Dermis blood vessel endothelial cell (primary cell): ENCODE results near the gene CLDN4. TPM values are rescaled to one million over a fixed set of nuclear protein-coding genes. Genes with fewer than 3 reads are reported as not detected.
"Not testable (repeated sequence)": the region's sequence is repeated elsewhere in the genome, so short reads cannot be mapped to it uniquely, and the experiment has no call there.

ENCODE experiments used
- DNase-seq: peaks from one replicate; pipeline ENCODE4 v3.0.0; 2010
- total RNA-seq: library from RNA; depleted of rRNA; stranded (reverse); fragments of >200 nt; gene quantifications from 2 replicates; pipeline ENCODE4 v1.2.3, GENCODE V29; 2014

The CLDN4 gene
- total RNA-seq: 0.51 and 1.2 TPM in 2 replicates

- DNase-seq: no peak
Observed at GRCh38 chr7:73830681-73831583, at the start of gene CLDN4. Gene CLDN4, plus strand, starts transcription at chr7:73830996. Its CDS starts 206 bp downstream, at chr7:73831202.

DNA sequence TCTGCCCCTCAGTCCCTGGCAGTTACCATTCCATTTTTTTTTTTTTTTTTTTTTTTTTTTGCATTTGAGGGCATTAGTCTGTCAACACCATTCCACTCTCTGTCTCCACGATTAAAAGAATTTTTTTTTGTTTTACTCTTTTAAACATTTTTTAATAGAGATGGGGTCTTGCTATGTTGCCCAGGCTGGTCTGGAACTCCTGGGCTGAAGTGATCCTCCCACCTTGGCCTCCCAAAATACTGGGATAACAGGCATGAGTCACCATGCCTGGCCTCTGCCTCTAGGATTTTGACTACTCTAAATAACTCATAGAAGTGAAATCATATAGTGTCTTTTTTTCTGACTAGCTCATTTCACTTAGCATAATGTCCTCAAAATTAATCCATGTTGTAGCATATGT, 44.2 kb upstream of the CLDN4 start:
- no peak for DNase-seq

DNA sequence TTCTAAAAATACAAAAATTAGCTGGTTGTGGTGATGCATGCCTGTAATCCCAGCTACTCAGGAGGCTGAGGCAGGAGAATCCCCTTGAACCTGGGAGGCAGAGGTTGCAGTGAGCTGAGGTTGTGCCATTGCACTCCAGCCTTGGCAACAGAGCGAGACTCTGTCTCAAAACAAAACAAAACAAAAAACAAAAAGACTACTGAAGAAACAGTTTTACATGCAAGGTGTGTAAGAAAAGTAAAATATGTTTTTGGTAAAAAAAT, 43.1 kb upstream of the CLDN4 start:
- not testable (repeated sequence) for DNase-seq

GRCh38 chr7:73789051-73789450, 41.7 kb upstream of the CLDN4 start:
- DNase-seq: no peak

GRCh38 chr7:73791170-73791690, 39.6 kb upstream of the CLDN4 start:
- not testable (repeated sequence) for DNase-seq

DNA sequence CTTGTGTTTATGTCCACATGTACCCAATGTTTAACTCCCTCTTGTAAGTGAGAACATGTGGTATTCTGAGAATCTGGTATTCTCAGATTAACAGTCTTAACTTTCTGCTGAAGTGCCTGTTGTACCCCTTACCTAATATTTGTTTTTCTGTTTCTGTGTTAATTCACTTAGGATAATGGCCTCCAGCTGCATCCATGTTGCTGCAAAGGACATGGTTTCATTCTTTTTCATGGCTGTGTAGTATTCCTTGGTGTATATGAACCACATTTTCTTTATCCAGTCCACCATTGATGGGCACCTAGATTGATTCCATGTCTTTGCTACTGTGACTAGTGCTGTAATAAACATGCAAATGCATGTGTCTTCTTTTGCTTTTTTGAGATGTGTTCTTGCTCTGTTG, 35.6 kb upstream of the CLDN4 start:
- not testable (repeated sequence) for DNase-seq

GRCh38 chr7:73796656-73797055, 34.1 kb upstream of the CLDN4 start:
- not testable (repeated sequence) for DNase-seq

GRCh38 chr7:73797176-73797575, 33.6 kb upstream of the CLDN4 start:
- not testable (repeated sequence) for DNase-seq

- peak; percentile 30 for DNase-seq
Observed at GRCh38 chr7:73799282-73800141, 31.3 kb upstream of the CLDN4 start.

DNA sequence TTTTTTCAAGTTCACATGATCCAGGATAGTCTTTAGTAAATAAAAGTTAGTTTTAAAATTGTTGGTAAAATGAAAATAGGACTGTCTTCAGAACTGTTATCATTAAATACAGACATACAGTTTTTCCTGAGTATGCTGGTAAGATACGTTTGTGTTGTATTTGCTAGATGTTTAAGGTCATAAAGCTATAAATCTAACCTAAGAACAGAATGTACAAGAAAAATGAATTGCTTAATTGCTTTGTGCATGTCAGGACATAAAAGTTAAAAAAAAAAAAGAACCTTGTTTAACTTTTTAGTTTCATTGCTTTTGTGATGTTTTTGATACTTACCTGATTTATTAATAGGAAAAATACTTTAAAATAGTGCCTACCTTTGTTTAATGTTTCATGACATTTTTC, 29.2 kb upstream of the CLDN4 start:
- no peak for DNase-seq

DNA sequence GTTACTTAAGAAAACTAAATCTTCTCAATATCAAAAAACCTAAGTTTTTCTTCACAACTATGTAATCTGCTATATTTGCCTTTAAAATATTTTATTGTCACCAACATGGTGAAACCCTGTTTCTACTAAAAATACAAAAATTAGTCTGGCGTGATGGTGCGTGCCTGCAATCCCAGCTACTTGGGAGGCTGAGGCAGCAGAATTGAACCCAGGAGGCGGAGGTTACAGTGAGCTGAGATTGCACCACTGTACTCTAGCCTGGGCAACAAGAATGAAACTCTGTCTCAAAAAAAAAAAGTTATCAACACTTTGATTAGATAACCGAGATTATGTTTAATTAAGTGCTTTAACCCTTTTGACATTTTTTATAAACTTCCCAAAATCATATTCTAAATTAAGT, 28.3 kb upstream of the CLDN4 start:
- DNase-seq: no peak

DNA sequence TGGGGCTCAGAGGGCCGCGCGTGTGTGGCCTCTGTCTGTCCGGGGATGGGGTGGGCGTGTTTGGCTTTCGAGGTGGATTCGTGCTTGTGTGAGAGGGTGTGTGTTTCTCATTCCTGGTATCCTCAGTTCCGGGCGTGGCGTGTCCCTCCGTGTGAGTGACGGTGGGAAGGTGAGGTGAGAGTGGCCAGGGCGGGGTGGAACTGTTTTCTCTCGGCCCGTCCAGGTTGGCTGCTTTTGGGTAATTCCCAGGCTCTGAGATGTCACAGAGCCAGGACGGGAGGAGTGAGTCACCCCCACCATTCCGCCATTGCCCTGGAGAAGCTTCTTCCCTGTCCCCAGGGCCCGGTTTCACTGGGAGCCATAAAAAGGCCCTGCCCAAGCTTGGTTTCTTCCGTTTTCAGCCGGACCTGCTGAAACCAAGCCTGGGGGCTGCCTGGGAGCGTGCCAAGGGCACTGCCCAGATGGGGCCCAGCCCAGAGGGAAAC, 21.3 kb upstream of the CLDN4 start:
- no peak for DNase-seq

DNA sequence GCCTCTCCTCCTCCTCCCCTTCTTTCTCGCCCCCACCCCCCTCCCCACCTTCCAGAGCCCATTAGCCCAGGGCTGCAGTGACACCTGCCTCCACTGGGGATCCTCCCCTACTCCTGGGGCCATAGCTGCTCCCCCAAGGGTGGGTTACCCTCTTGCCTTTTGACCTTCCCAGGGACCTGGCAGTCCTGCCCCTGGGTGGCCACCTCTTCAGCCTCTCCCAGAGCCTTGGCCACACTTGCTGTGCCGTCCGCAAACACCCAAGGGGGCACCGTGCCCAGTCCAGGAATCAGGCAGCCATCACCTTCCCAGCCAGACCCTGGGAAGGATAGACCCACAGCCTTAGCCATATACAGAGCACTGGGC, 19.8 kb upstream of the CLDN4 start:
- no peak for DNase-seq

- peak; percentile 77 for DNase-seq
Observed at GRCh38 chr7:73811760-73812168, 19.0 kb upstream of the CLDN4 start.

DNA sequence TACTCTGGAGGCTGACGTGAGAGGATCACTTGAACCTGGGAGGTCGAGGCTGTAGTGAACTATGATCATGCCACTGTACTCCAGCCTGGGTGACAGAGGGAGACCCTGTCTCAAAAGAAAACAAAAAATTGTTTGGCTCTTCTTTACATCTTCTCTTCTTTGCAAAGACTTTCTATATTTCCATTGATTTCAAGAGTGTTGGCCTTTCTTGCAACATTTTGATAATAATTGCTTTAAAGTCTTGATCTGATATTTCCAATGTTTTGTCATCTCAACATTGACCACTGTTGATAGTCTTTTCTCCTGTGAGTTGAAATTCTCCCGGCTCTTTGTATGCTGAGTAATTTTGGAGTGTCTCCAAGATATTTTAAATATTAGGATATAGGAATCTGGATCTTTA, 17.8 kb upstream of the CLDN4 start:
- DNase-seq: no peak

- no peak for DNase-seq
Observed at GRCh38 chr7:73815436-73815835, 15.4 kb upstream of the CLDN4 start.

- no peak for DNase-seq
Observed at GRCh38 chr7:73817121-73817520, 13.7 kb upstream of the CLDN4 start.

GRCh38 chr7:73820013-73820412, 10.8 kb upstream of the CLDN4 start:
- DNase-seq: no peak

GRCh38 chr7:73821597-73822285, 9.1 kb upstream of the CLDN4 start:
- DNase-seq: not testable (repeated sequence)

DNA sequence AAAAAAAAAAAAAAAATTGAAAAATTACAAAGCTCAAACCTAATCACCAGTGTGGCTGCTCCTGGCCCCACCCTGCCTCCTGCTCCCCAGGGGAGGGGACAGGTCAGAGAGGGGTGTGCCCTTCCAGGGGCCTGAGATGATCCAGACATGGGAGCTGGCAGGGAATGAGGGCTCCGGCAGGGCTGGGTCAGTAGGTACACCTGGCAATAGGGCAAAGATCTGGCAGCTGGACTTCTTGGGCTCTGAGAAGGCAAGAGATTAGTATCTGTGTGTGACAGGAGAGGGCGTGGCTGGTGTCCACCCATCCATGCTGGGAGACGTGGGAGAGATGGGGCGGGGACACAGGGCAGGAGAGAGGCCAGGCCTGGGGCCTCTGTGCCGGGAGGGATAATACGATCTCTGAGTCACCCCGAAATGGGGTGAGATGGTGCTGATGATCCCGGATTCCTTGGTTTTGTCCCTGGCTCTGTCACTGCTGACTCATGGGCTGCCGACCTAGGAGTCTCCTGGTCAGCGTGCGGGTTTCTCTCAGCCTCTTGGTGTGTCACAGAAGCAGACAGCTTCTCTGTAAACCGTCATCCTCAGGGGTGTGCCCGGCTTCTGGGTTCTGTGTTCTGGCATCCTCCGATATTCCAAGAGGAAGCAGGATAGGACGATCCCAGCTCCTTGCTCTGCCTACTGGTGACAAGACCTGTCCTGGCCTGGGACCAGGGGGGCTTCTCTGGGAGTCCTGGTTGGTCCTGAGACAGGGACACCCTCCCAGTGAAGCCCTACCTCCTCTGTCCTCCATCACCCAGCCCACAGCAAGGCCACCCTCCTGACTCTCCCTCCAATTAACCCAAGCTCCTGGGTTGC, 8.2 kb upstream of the CLDN4 start:
- DNase-seq: peak; percentile 46

- DNase-seq: no peak
Observed at GRCh38 chr7:73823257-73823656, 7.5 kb upstream of the CLDN4 start.
